Epithelial cell of esophagus (primary cell): Measurements from ENCODE around the gene GRB10.

ENCODE experiments used
- DNase-seq: peaks from one replicate; pipeline ENCODE4 v3.0.0; 2010; ENCODE audit warnings: low read depth
- H3K4me3 ChIP-seq: 2 replicates; pipeline ENCODE4 v1.5.1; 2011; ENCODE audit warnings: mild to moderate bottlenecking, low read length, control low read depth
- CTCF ChIP-seq: IDR thresholded peaks from 2 replicates; pipeline ENCODE4 v1.5.1; 2011; ENCODE audit warnings: low read depth, mild to moderate bottlenecking, low read length, control low read depth, inconsistent platforms; ENCODE audit not compliant: insufficient read depth; ENCODE audit errors: missing control alignments

Gene GRB10

GRCh38 chr7:50723888-50724287 is 58.8 kb downstream of the GRB10 start:
- TF ChIP-seq CTCF = no peak
- H3K4me3 ChIP-seq = no peak overlapping the region
- no peak for DNase-seq

GRCh38 chr7:50723173-50723572 is 59.5 kb downstream of the GRB10 start:
- H3K4me3 ChIP-seq = no peak overlapping the region
- DNase-seq = no peak
- TF ChIP-seq CTCF = no peak

- DNase-seq = no peak
- no peak overlapping the region for H3K4me3 ChIP-seq
- TF ChIP-seq CTCF = no peak
Observed at GRCh38 chr7:50721661-50722259, 60.9 kb downstream of the GRB10 start.

- no peak overlapping the region for H3K4me3 ChIP-seq
- no peak for TF ChIP-seq CTCF
- peak; percentile 71 for DNase-seq
Observed at GRCh38 chr7:50721160-50721559, 61.5 kb downstream of the GRB10 start.

- no peak for DNase-seq
- no peak for TF ChIP-seq CTCF
- H3K4me3 ChIP-seq = no peak overlapping the region
Observed at GRCh38 chr7:50720295-50720694, 62.4 kb downstream of the GRB10 start.

GRCh38 chr7:50718876-50719275 is 63.8 kb downstream of the GRB10 start:
- no peak overlapping the region for H3K4me3 ChIP-seq
- TF ChIP-seq CTCF = no peak
- no peak for DNase-seq

GRCh38 chr7:50718311-50718710 is 64.4 kb downstream of the GRB10 start:
- H3K4me3 ChIP-seq = no peak overlapping the region
- DNase-seq = no peak
- no peak for TF ChIP-seq CTCF
